ENCODE measurements around the gene POFUT2.

The POFUT2 gene

DNA sequence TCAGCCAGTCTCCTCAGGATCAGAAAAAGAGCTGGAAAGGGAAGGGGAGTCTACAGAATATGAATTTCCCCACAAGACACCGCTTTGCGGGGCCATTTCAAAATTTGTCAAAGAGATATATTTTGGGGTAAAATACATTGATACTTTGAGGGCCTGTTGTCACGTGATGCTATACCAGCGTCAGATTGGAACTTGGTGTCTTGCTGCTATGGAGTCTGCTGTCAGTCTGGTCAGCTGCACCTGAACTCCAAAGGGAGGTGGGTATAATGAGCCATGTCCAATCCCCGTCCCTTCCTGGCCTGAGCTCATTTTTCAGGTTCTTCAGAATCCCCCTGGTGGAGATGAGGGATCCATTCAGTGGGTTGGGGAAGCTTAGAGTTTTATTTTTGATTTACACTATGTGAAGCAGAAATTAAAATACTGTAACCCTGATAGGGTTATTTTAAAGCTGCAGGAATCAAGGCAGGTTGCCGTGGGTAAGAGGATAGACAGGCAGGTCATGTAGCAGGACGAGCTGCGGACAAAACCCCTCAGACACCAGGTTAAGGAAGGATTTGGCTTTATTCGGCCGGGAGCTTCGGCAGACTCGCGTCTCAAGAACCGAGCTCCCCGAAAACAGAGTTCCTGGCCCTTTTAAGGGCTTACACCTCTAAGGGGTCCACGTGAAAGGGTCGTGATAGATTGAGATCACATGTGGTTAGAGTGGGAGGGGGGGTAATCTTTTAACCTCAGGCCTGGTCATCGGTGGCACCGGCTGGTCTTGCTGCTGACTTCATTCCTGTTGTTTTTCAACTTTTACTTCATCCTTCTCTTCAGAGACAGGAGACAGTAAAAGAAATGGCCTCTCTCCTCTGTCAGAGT lies 2.2 kb upstream of the POFUT2 start:
- no peak overlapping the region for H3K27ac ChIP-seq
- no peak overlapping the region for H3K4me3 ChIP-seq

DNA sequence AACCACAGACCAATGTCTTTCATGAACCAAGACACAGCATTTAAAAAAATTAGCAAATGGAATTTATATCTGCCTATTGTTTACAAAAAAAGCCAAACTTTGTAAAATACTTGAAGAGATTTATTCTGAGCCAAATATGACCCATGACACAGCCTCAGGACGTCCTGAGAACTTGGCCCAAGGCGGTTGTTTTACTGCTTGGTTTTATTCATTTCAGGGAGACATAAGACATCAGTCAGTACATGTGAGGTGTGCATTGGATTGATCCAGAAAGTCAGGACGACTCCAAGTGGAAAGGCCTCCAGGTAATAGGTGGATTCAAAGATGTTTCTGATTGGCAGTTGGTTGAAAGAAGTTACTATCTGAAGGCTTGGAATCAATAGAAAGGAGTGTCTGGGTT lies 1.4 kb upstream of the POFUT2 start:
- no peak overlapping the region for H3K4me3 ChIP-seq
- peak overlapping the region in 1 of 21 experiments; percentile 28 for H3K27ac ChIP-seq

DNA sequence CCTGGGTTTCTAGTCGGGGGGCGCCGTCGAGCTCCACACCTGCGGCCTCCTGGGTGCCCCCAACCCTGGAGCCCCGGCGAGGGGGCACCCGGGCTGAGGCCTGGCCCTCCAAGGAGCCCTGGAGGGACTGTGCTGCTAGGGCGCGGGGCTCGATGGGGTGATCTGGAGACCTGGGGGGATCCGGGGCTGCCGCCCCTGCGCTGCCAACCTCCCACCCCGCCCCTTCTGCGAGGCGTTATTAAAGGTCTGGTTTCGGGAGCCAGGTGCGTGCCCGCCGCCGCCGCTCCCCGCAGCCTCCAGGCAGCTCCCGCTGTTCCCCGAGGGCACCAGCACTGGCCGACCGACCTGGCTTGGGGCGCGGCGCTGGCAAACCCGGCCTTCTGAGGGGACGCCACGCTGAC lies 746 bp upstream of the POFUT2 start:
- H3K4me3 ChIP-seq: peak overlapping the region; percentile 50 to 93 (median 78)
- H3K27ac ChIP-seq: peak overlapping the region; percentile 37 to 91 (median 81)

DNA sequence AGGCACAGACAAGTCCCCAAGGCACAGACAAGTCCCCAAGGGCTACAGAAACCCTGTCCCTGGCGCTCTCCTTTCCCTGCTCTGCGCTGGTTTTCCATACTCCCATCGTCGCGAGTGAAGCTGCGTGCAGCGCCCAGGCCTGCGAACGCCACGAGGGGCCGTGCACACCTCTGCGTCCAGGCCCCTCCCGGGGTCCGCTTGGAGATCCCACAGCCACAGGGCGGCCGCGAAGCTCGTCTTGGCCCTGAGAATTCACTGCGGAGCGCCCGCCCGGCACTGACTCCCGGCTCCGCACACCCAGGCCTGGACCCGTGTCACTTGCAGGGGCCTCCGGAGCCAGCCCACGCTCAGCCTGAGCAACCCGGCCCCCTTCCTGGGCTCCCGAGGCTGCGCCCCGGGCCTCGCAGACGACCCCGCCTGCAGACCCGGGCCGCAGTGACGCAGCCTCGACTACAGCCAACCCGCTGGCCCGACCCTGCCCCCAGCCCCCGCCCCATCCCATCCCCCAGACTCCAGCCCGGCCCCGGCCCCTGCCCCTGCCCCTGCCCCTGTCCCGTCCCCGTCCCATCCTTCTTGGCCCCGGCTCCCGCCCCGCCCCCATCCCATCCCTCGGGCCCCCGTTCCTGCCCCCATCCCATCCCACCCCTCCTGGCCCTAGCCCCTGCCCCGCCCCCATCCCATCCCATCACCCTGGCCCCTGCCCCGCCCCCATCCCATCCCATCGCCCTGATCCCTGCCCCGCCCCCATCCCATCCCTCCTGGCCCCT lies 841 bp downstream of the POFUT2 start:
- Histone ChIP-seq H3K4me3 (peak overlapping the region; percentile 50 to 93 (median 78)), H3K27ac (peak overlapping the region in 12 of 21 experiments; percentile 59 to 90 (median 84))

DNA sequence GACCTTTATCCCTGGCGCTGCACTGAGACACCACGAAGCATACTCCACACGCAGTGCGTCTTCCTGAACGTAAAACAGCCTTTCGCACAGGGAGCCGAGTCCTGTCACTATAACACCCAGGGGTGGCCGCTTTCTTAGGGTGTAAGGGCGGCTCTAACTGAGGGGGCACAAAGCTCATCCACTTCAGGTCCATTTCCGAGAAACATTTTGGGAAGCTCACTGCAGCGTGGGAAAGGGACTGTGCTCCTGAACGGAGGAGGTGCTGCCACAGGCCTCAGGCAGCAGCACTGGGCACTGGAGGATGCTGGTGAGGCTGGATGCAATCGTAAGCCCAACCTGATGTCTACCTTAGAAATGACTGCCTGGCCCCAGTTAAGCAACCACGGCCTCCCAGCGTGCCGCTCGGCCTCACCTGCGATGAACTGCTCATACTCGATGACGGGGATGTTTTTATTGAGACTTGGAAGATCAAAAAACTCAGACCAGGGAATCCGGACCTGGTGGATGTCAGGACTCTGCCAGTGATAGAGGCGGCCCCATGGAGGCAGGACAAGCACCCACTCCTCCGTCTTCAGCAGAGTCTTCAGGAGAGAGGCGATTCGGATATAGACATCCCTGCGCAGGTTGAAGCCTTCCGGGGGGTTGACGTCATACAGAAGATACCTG lies 2.3 kb downstream of the POFUT2 start:
- no peak overlapping the region for H3K4me3 ChIP-seq
- no peak overlapping the region for H3K27ac ChIP-seq

DNA sequence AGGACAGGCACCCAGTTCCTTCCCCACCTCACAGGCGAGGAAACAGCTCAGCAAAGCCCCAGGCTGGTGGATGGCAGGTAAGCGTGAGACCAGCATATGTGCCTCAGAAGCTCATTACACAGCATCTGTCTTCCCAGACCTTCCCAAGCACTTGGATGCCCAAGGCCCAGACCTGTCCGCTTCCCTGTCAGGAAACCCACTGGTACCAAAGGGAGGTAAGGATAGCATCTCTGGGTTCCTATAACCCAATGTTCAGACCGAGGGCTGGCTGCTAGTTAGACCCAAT lies 3.3 kb downstream of the POFUT2 start:
- H3K27ac ChIP-seq: no peak overlapping the region
- no peak overlapping the region for H3K4me3 ChIP-seq

DNA sequence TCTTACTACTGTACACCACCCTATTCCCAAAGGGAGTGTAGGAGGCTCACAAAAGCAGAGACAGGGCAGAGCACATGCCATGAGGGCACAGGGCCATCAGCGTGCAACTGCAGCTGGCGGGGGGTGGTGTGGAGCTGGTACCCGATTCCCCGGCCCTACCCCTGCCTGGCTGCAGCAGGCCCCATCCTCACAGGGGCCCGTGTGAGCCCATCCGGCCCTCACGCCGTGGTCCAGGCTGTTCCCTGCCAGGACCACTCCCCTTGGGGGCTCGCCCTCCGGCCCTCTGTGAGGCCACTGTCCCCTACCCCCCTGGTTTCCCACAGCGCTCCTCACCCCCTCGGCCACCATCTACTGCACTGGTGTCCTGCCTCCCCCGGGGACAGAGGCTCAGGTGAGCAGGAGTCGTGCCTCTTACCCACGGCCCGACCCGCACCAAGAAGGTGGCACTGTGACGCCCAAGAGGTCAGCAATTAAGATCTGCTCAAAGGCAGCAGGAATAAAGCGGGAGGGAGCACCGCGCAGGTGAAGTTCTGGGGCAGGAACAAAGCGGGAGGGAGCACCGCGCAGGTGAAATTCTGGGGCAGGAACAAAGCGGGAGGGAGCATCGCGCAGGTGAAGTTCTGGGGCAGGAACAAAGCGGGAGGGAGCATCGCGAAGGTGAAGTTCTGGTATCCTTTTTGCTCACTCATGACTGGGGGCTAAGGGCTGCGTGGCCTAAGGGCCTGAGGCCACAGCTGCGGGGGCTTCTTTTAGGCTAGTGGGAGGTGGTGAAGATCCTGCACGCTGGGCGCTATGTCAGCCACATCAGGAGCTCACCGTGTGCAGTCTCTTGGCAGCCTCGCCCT lies 3.9 kb downstream of the POFUT2 start:
- Histone ChIP-seq H3K4me3 (no peak overlapping the region), H3K27ac (no peak overlapping the region)

DNA sequence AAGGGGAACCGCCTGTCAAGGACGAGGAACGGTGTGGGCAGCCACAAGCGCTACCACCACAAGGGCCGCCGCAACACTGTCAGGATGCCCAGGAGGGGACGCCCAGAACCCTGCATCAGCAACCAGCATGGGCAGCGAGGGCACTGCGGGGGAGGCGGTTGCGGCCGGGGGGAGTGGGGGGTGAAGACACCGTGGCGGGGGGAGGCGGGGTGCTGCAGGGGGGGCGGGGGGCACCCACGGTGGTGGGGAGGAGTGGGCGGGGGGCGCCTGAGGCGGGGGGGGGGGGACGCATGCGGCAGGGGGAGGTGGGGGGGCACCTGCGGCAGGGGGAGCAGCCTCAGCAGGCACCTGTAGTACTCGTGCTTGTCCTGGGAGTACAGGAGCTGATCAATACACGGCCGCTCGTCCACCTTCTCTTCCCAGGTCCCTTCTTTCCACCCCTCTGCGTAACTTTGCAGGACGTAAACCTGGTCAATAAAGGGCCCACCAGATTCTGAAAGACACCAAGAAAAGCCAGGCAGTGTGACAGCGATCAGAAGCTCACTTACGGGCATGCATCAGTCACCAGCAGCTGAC lies 4.6 kb downstream of the POFUT2 start:
- no peak overlapping the region for H3K4me3 ChIP-seq
- H3K27ac ChIP-seq: no peak overlapping the region

DNA sequence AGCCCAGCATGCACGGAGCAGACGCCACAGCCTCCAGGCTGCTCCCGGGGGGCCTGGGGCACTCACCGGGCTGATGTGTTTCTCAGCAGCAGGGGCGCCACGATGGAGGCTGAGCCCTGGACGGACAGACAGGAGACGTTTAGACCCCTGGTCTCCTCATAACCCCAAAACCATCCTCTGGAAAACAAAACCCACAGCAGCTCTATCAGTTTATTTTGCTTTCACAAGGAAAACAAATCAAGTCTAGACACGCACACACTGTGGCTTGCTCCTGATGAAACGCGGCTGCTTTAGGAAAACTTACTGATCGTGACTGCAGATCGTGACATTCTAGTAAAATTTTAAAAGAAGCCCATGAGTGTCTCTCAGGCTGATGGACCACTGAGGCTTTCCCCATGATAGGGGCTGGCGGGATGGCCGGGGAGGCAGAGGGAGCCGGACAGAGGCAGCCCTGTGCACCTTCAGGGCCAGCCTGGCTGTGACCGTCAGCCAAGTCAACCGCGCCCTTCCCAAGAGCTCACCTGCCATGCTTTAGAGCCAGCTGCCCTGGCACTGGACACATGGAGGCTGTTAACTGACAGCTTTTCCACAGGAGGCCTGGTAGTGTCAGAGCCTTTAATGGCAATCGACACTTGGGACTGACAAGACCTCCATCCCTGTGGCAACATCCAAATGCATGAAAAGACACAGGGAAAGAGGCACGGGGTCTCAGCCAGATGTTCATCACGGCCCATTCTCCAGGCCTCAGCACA lies 5.2 kb downstream of the POFUT2 start:
- H3K27ac ChIP-seq: no peak overlapping the region

DNA sequence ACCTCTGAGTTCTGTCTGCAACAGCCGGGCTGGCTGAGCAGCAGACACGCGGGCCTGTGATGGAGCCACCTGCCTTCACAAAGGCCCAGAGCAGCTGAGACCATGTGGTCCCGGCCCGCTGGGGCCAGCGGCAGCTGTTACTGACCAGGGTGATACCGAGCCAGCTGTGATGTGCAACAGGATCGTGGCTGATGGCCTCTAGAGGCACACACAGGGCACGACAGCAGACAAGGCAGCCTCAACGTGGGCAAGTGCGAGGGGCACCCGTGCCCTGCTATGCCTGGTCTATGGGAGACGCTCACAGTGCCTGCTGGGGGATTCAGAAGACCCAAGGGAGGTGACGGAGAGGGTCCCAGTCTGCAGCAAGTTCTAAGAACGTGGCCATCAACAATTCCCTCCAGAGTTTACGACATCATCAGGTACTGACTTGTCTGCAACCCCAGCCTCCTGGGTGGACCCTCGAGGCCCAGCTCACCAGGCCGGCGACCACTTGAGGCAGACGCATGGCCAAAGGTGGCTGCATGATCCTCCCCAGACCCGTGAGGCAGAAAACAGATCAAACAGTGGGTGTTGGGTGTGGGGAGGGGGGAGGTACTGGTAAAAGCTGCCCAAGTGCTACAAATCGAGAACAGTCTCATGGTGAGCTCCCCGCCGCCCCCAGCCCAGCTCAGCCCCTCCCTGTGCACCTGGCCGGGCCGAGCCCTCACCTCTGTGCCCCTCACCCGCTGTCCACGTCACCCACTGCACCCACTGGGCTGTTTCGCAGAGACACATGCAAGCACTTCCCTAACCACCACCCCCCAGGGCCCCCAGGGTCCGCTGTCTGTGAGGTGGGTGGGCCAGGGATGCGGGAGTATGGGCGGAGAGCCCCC lies 6.0 kb downstream of the POFUT2 start:
- Histone ChIP-seq H3K27ac (no peak overlapping the region), H3K4me3 (no peak overlapping the region)

More for the DNA sequence above, 5.2 kb downstream of the POFUT2 start:
- no peak overlapping the region for H3K4me3 ChIP-seq

DNA sequence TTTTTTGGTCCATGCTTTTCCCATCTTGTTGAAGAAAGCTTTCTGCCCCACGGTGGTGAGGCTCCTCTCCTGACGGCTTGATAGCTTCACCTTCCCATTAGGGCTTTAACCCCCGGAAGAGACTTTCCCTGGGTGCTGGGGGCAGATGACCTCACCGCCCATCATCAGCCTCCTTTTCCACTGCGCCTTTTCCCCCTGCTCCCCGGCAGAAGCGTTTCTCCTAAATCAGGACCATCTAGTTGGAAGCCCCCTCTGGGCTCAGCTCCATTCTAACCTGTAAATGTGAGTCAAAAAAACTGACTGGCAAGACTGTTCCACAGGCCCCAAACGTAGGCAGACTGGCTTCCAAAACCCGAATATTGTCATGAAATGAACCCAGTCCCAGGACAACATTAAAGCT lies 6.7 kb downstream of the POFUT2 start:
- Histone ChIP-seq H3K4me3 (no peak overlapping the region), H3K27ac (no peak overlapping the region)

DNA sequence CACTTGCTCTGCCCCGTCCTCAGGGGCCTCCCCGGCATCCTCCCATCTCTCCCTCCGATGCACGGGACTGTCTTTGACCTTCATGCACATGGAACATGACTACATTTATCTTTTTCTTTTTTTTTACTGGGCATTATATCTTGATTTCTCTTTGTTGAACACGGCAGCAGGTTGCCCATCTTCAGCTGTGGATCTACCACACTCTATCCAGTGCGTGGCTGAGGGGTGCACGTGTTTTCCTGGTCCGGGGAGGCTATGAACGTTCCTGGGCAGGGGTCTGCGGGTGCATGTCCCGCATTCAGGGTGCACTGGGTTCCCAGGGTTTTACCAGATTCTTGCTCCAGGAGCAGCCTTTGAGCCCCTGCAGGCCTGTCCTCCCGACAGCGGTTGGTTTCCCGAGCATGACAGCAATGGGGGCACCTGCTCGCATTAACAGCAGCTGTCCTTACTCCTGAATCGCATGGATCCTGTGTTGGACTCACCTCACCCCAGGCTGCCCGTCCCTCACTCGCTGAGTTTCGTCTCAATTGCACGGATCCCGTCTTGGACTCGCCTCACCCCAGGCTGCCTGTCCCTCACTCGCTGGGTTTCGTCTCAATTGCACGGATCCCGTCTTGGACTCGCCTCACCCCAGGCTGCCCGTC lies 7.4 kb downstream of the POFUT2 start:
- no peak overlapping the region for H3K27ac ChIP-seq

DNA sequence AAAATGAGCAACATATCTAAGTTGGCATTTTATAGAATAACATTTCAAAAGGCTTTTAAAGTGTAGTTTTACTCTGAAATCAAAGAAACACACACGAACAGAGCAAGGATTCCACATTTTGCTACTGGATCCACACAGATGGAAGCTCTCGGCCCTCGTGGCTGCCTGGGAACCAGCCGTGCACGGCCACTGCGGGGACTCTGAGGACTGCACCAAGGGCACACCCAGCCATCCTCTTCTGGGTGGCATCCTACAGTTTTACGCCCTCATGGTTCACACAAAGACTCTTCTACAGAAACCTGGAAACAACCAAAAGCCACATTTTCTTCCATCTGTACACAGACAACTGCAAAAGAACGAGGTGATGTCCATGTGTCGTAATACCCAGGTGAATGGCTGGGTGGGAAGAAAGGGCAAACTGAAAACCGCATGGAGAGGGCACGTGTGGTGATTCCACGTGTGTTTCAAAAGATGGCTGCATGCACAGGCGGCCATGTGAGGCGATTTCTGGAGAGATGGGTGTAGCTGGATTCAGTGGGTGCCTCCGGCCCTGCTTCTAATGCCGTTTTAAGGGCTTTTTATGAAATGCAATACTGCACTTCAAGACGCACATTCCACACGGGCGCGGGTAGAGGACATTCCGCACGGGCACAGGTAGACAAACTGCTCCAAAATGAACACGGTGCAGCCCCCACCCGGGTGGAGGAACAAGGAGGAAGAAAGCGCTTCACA lies 8.1 kb downstream of the POFUT2 start:
- Histone ChIP-seq H3K27ac (no peak overlapping the region), H3K4me3 (no peak overlapping the region)

More for the DNA sequence above, 7.4 kb downstream of the POFUT2 start:
- no peak overlapping the region for H3K4me3 ChIP-seq

DNA sequence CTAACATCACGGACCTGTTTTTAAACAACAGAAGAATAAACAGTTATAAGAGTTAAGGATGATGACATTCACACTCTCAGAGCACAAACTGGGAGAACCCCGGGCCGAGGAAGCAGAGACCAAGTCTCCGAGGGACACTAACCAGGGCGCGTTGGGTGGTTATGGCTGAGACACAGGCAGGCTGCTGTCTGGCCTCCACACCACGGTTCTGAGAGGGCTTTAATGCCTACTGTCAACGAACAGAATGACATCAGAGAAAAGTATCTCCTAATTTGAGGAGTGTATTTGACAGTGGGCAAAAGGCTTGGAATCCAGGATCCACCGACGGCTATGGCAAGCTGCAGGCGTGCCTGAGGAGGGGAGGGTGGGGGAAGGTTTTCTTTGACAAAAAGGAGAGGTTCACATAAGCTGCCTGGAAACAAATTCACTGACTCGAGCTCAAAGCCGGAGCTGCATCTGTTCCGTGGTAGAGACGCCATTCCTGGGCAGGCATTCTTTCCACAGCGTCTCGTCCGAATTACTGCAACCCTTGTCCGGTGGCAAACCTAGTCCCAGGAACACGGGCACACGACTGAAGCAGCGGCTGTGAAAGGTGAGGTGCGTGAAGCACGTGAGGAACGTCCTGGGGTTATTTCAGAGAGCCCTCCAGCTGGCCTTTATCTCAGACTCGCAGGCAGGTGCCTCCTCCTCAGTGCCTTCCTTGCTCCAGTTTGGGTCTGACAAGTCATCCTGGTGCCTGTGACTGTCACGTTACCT lies 9.4 kb downstream of the POFUT2 start:
- no peak overlapping the region for H3K4me3 ChIP-seq
- H3K27ac ChIP-seq: no peak overlapping the region

DNA sequence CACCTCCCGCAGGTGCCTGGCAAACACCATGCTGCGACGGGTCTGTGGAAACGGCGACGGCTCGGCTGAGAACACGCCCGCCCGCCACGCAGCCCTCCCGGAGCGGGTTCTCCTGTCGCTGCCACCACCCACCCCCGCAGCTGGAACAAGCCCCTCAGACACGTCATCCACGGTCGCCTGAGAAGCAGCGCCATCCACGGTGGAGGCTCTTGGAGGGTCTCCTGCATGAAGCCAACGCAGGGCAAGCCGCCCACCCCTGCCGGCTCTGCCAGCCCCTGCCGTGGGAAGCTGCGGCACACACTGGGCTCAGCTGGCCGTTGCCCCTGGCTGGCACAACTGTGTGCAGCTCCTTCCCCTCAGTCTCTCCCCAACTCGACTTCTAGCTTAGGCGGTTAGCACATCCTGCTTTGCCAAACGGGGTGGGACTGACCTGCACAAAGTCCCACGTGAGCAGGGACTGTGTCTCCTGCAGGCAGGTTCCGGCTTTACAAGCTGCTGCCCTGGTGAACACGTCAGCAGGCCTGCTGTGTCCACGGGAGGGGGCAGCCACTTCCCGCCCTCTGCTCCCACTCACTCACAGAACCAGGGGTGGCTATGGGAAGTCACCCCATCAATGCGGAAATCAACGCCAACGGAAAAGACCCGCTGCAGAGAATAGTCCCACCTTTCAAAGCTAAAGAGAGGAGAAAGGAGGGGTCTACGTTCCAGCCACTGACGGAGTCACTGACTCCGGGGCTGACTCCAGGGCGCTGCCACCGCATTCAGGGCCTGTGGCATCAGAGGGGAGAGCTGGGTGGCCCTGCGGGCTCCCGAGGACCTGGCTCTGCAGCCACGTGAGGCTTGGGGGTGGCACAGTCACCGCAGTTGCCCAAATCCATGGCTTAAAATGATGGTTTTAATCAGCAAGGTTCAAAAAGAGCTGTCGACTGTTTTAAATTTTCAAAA lies 10.3 kb downstream of the POFUT2 start:
- no peak overlapping the region for H3K4me3 ChIP-seq
- no peak overlapping the region for H3K27ac ChIP-seq
